DND-41 (cell line): Measurements from ENCODE around the gene RC3H1.

ENCODE experiments used
- ATAC-seq: fragments of 200-7000 bp; cut with Tn5 transposase; 3 replicates; pipeline ENCODE4 v1.9.1; 2021; ENCODE audit warnings: low read depth; ENCODE audit not compliant: insufficient read depth
- DNase-seq: peaks from one replicate; pipeline ENCODE4 v3.0.0-alpha.2; 2020
- H2AFZ ChIP-seq: 2 replicates; pipeline ENCODE4 v1.6.0; 2012; ENCODE audit warnings: low read depth, low read length
- H3K27ac ChIP-seq: 2 replicates; pipeline ENCODE4 v1.5.1; 2012; ENCODE audit warnings: low read length, inconsistent platforms
- H3K27me3 ChIP-seq: fragments of 200-600 bp; sonication (generic); 2 replicates; pipeline ENCODE4 v1.6.0; 2012; ENCODE audit warnings: low read length, mild to moderate bottlenecking, inconsistent platforms; ENCODE audit not compliant: insufficient read depth, poor library complexity
- H3K36me3 ChIP-seq: 2 replicates; pipeline ENCODE4 v1.5.1; 2012; ENCODE audit warnings: low read length, inconsistent platforms; ENCODE audit not compliant: insufficient read depth
- H3K4me1 ChIP-seq: 2 replicates; pipeline ENCODE4 v1.5.1; 2012; ENCODE audit warnings: mild to moderate bottlenecking, low read length; ENCODE audit not compliant: insufficient read depth
- H3K4me2 ChIP-seq: 2 replicates; pipeline ENCODE4 v1.6.0; 2012; ENCODE audit warnings: mild to moderate bottlenecking, moderate library complexity, low read length, inconsistent platforms; ENCODE audit not compliant: insufficient read depth
- H3K4me3 ChIP-seq, 2 experiments: fragments of 200-600 bp in 1 of 2; shearing (Covaris generic) in 1 of 2; 2 replicates each; pipeline ENCODE4 v1.5.1; 2012 to 2016; ENCODE audit warnings: inconsistent platforms in 2 of 2, low read length in 2 of 2, mild to moderate bottlenecking in 2 of 2, low read depth in 1 of 2, moderate library complexity in 1 of 2
- H3K79me2 ChIP-seq: 2 replicates; pipeline ENCODE4 v1.6.0; 2012; ENCODE audit warnings: low read length, inconsistent platforms; ENCODE audit not compliant: insufficient read depth
- H3K9ac ChIP-seq: 2 replicates; pipeline ENCODE4 v1.6.0; 2012; ENCODE audit warnings: low read depth, mild to moderate bottlenecking, inconsistent platforms, low read length, moderate library complexity
- H3K9me3 ChIP-seq: 2 replicates; pipeline ENCODE4 v1.5.1; 2012; ENCODE audit warnings: low read length, moderate library complexity, mild to moderate bottlenecking, inconsistent platforms; ENCODE audit not compliant: insufficient read depth, severe bottlenecking
- H4K20me1 ChIP-seq: 2 replicates; pipeline ENCODE4 v1.6.0; 2012; ENCODE audit warnings: low read length; ENCODE audit not compliant: insufficient read depth
- EZH2 ChIP-seq: IDR thresholded peaks from 3 replicates; pipeline ENCODE4 v1.6.1; 2012; ENCODE audit warnings: borderline replicate concordance, low read depth, mild to moderate bottlenecking, moderate library complexity, low read length, inconsistent platforms; ENCODE audit not compliant: severe bottlenecking
- TF ChIP-seq, protein P1 (sequence below): IDR thresholded peaks from 2 replicates; pipeline ENCODE4 v1.5.1; 2012; ENCODE audit warnings: borderline replicate concordance, low read length, moderate library complexity, mild to moderate bottlenecking; ENCODE audit not compliant: poor library complexity, severe bottlenecking; ENCODE audit errors: extremely low read depth

RC3H1 gene

DNA sequence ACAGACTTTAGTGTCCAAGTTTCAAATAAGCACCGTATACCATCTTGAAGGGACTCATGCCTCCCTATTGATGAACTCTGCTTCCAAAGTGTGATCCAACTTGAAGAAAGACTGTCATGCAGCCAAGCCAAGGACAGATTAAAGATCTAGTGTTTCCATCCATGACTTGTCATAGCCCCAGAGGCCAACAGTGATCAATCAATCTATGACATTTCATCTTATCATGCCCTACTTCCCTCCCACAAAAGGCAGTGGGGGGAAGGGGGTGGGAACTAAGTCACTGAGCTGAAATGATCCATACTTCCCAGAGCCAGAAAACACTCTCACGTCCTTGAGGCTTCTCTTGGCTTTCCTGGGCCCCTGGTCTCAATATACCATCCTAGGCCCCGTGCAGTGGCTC lies 109.0 kb downstream of the RC3H1 start:
- Histone ChIP-seq H2AFZ (no peak overlapping the region), H3K9me3 (no peaks in the 10 kb centered on the region), H3K27me3 (no peaks in the 10 kb centered on the region), H3K9ac (no peak overlapping the region), H3K4me1 (no peaks in the 10 kb centered on the region), H3K4me2 (no peak overlapping the region), H3K27ac (no peak overlapping the region), H3K4me3 (no peak overlapping the region), H3K36me3 (no peaks in the 10 kb centered on the region), H3K79me2 (no peaks in the 10 kb centered on the region), H4K20me1 (no peaks in the 10 kb centered on the region)
- ATAC-seq (no peak), DNase-seq (no peak)
- TF ChIP-seq, protein P1, sequence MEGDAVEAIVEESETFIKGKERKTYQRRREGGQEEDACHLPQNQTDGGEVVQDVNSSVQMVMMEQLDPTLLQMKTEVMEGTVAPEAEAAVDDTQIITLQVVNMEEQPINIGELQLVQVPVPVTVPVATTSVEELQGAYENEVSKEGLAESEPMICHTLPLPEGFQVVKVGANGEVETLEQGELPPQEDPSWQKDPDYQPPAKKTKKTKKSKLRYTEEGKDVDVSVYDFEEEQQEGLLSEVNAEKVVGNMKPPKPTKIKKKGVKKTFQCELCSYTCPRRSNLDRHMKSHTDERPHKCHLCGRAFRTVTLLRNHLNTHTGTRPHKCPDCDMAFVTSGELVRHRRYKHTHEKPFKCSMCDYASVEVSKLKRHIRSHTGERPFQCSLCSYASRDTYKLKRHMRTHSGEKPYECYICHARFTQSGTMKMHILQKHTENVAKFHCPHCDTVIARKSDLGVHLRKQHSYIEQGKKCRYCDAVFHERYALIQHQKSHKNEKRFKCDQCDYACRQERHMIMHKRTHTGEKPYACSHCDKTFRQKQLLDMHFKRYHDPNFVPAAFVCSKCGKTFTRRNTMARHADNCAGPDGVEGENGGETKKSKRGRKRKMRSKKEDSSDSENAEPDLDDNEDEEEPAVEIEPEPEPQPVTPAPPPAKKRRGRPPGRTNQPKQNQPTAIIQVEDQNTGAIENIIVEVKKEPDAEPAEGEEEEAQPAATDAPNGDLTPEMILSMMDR = no peak
- TF ChIP-seq EZH2 = no peak

DNA sequence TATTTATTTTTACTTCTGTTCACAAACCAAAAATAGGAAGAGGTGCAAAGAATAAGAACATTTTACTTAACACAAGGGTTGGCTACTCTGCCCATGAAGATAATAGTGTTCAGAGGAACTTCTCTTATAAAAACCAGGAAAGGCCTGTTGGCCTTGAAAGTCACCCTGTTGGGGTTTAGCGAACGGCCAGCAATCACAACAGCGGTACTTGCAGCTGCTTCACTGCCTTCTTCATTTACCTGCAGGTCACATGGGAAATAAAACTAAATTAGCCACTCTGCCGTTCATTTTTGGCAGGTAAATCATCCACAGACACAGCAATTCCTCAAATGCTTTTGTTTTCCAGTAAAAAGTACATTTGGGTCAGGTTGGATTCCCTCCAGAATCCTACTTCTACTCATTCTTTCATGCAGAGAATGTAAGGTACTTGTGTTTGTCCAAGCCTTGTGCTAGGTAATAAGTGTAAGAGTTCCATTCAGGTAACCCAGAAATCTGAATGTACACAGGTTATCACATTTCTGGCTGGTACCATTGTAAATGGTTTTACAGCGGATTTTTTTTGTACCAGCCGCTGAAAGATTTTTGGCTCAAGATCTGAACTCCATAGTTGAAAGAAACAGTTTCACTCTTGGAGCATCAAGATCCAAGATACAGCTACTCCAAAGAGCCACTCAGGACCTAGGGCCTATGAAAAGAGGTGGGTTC lies 118.2 kb downstream of the RC3H1 start:
- ATAC-seq = no peak
- TF ChIP-seq, protein P1 = no peak
- no peak for TF ChIP-seq EZH2

DNA sequence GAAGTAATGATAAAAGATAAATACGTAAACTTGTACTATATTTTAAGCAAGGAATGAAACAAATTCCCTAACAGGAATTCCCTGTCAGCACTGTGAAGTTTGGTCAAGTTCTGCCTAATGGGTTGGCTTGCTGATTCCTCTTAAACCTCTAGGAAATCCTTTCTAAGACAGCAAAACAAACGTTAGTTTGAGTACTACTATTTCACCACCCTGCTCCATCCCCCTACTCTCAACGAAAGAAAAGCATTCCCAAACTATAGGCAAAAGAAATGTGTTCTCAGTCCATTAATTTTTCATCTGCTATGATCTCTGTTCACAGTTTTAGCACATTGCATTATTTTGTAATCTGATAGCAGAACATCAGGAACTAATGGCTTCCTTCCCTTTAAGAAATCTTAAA lies 121.2 kb downstream of the RC3H1 start:
- no peak for ATAC-seq
- Histone ChIP-seq H3K4me3 (no peak overlapping the region), H3K36me3 (no peaks in the 10 kb centered on the region), H3K9ac (no peak overlapping the region), H2AFZ (no peak overlapping the region), H3K79me2 (no peaks in the 10 kb centered on the region), H3K27ac (no peak overlapping the region), H3K9me3 (no peaks in the 10 kb centered on the region), H3K27me3 (no peaks in the 10 kb centered on the region), H3K4me1 (no peaks in the 10 kb centered on the region), H3K4me2 (no peak overlapping the region), H4K20me1 (no peaks in the 10 kb centered on the region)
- no peak for DNase-seq
- TF ChIP-seq, protein P1 = no peak
- TF ChIP-seq EZH2 = no peak

More for the DNA sequence above, 118.2 kb downstream of the RC3H1 start:
- Histone ChIP-seq H3K4me1 (no peaks in the 10 kb centered on the region), H3K9ac (no peak overlapping the region), H3K79me2 (no peaks in the 10 kb centered on the region), H2AFZ (no peak overlapping the region), H3K4me2 (no peak overlapping the region), H3K9me3 (no peaks in the 10 kb centered on the region), H3K27me3 (no peaks in the 10 kb centered on the region), H3K27ac (no peak overlapping the region), H4K20me1 (no peaks in the 10 kb centered on the region), H3K36me3 (no peaks in the 10 kb centered on the region), H3K4me3 (no peak overlapping the region)
- no peak for DNase-seq
